IMR-90 (cell line): ENCODE results near the gene ACBD3. TPM values are rescaled to one million over a fixed set of nuclear protein-coding genes. Genes with fewer than 3 reads are reported as not detected.

Experiments
- ATAC-seq: fragments of 200-7000 bp; cut with Tn5 transposase; 2 replicates; pipeline ENCODE4 v1.9.1; 2020; ENCODE audit warnings: low read depth, mild to moderate bottlenecking, moderate library complexity
- BruUV-seq: library from RNA; stranded (reverse); fragments of 400-500 nt; replicated peaks from 2 replicates; lab custom pipeline; 2021; lab: Mats Ljungman, UMichigan
- CTCF ChIA-PET: fragments of 300-600 bp; formaldehyde crosslinking; extraction: SDS; loops from one replicate; lab custom pipeline; 2021; ENCODE audit warnings: antibody characterized with exemption; lab: Yijun Ruan, JAX
- POLR2A ChIA-PET: fragments of 300-600 bp; sonication (Branson Sonifier 250); formaldehyde crosslinking; loops from one replicate; lab custom pipeline; 2022; ENCODE audit warnings: antibody characterized with exemption; ENCODE audit not compliant: unreplicated experiment; lab: Charles Lee
- DNase-seq: peaks from one replicate; pipeline ENCODE4 v3.0.0; 2013
- H2AFZ ChIP-seq: replicated peaks from 2 replicates; pipeline ENCODE3; 2013; ENCODE audit warnings: low read length, mild to moderate bottlenecking; ENCODE audit not compliant: poor library complexity
- H2AK5ac ChIP-seq: 2 replicates; pipeline ENCODE4 v1.6.1; 2013; ENCODE audit warnings: low read depth, low read length, inconsistent platforms
- H2AK9ac ChIP-seq: replicated peaks from 2 replicates; pipeline ENCODE3; 2013; ENCODE audit warnings: mild to moderate bottlenecking, low read depth, low read length, moderate library complexity; ENCODE audit not compliant: poor library complexity
- H2BK120ac ChIP-seq: 2 replicates; pipeline ENCODE4 v1.6.1; 2013; ENCODE audit warnings: low read depth, low read length, inconsistent platforms
- H2BK15ac ChIP-seq: 3 replicates; pipeline ENCODE4 v1.6.1; 2013; ENCODE audit warnings: low read depth, low read length, inconsistent platforms
- H2BK20ac ChIP-seq: 2 replicates; pipeline ENCODE4 v1.6.1; 2013; ENCODE audit warnings: low read depth, mild to moderate bottlenecking, inconsistent platforms, low read length, moderate library complexity
- H2BK5ac ChIP-seq: 2 replicates; pipeline ENCODE4 v1.6.1; 2013; ENCODE audit warnings: mild to moderate bottlenecking, low read depth, low read length, inconsistent platforms; ENCODE audit not compliant: poor library complexity, severe bottlenecking
- H3K14ac ChIP-seq: replicated peaks from 2 replicates; pipeline ENCODE4 v1.6.1; 2013; ENCODE audit warnings: low read depth, low read length, inconsistent platforms
- H3K18ac ChIP-seq: 2 replicates; pipeline ENCODE4 v1.6.1; 2013; ENCODE audit warnings: low read depth, low read length, control low read depth
- H3K23ac ChIP-seq: 2 replicates; pipeline ENCODE4 v1.6.1; 2013; ENCODE audit warnings: low read depth, low read length, inconsistent platforms
- H3K27ac ChIP-seq: 2 replicates; pipeline ENCODE4 v1.5.1; 2013; ENCODE audit warnings: mild to moderate bottlenecking, control low read depth, low read length; ENCODE audit not compliant: insufficient read depth
- H3K27me3 ChIP-seq: 2 replicates; pipeline ENCODE4 v1.6.1; 2013; ENCODE audit warnings: low read length; ENCODE audit not compliant: control insufficient read depth, insufficient read depth
- H3K36me3 ChIP-seq: 2 replicates; pipeline ENCODE4 v1.6.1; 2013; ENCODE audit warnings: low read length, mixed read lengths; ENCODE audit not compliant: control insufficient read depth, insufficient read depth
- H3K4ac ChIP-seq: 2 replicates; pipeline ENCODE4 v1.6.1; 2013; ENCODE audit warnings: low read depth, low read length, inconsistent platforms
- H3K4me1 ChIP-seq: 2 replicates; pipeline ENCODE4 v1.6.1; 2013; ENCODE audit warnings: low read length, mixed read lengths; ENCODE audit not compliant: control insufficient read depth, insufficient read depth
- H3K4me2 ChIP-seq: 2 replicates; pipeline ENCODE4 v1.6.1; 2013; ENCODE audit warnings: low read depth, mild to moderate bottlenecking, control low read depth, low read length, moderate library complexity
- H3K4me3 ChIP-seq: 2 replicates; pipeline ENCODE4 v1.5.1; 2013; ENCODE audit warnings: low read depth, mild to moderate bottlenecking, control low read depth, low read length, moderate library complexity; ENCODE audit not compliant: insufficient read depth
- H3K56ac ChIP-seq: 2 replicates; pipeline ENCODE4 v1.6.1; 2013; ENCODE audit warnings: low read length, inconsistent platforms; ENCODE audit not compliant: insufficient read depth; ENCODE audit errors: extremely low read depth
- H3K79me1 ChIP-seq, 2 experiments: 2 replicates each; pipeline ENCODE4 v1.6.1; 2013; ENCODE audit warnings: low read length in 2 of 2, inconsistent platforms in 1 of 2, low read depth in 1 of 2
- H3K9ac ChIP-seq: 2 replicates; pipeline ENCODE4 v1.6.1; 2013; ENCODE audit warnings: low read depth, low read length, control low read depth
- H3K9me1 ChIP-seq: 2 replicates; pipeline ENCODE4 v1.6.1; 2013; ENCODE audit warnings: low read length, inconsistent platforms; ENCODE audit not compliant: insufficient read depth
- H3K9me3 ChIP-seq: 2 replicates; pipeline ENCODE4 v1.6.1; 2013; ENCODE audit warnings: low read length; ENCODE audit not compliant: control insufficient read depth, insufficient read depth
- H4K20me1 ChIP-seq: 2 replicates; pipeline ENCODE4 v1.6.1; 2013; ENCODE audit warnings: low read length, inconsistent platforms; ENCODE audit not compliant: insufficient read depth
- H4K5ac ChIP-seq: 2 replicates; pipeline ENCODE4 v1.6.1; 2013; ENCODE audit warnings: mild to moderate bottlenecking, low read depth, low read length, control low read depth
- H4K8ac ChIP-seq, 2 experiments: 2 replicates each; pipeline ENCODE4 v1.6.1; 2013; ENCODE audit warnings: low read depth in 2 of 2, low read length in 2 of 2, control low read depth in 1 of 2, inconsistent platforms in 1 of 2
- H4K91ac ChIP-seq: 2 replicates; pipeline ENCODE4 v1.6.1; 2013; ENCODE audit warnings: low read depth, low read length, inconsistent platforms; ENCODE audit not compliant: insufficient read depth
- BHLHE40 ChIP-seq: fragments of 150-350 bp; IDR thresholded peaks from 2 replicates; pipeline ENCODE4 v1.6.1; 2016; ENCODE audit warnings: mild to moderate bottlenecking, low read depth, low read length
- CEBPB ChIP-seq: IDR thresholded peaks from 2 replicates; pipeline ENCODE4 v1.6.1; 2012; ENCODE audit warnings: low read depth, low read length, improper control_type of control experiment
- CHD1 ChIP-seq: IDR thresholded peaks from 2 replicates; pipeline ENCODE4 v1.6.1; 2012; ENCODE audit warnings: low read depth, low read length, improper control_type of control experiment
- ELK1 ChIP-seq: fragments of 150-350 bp; IDR thresholded peaks from 2 replicates; pipeline ENCODE4 v1.6.1; 2016; ENCODE audit warnings: low read depth, mild to moderate bottlenecking, low read length, moderate library complexity, borderline replicate concordance
- FOS ChIP-seq: fragments of 150-350 bp; IDR thresholded peaks from 2 replicates; pipeline ENCODE4 v1.6.1; 2016; ENCODE audit warnings: low read depth, low read length
- MAFK ChIP-seq: IDR thresholded peaks from 2 replicates; pipeline ENCODE4 v1.6.1; 2012; ENCODE audit warnings: low read depth, low read length, improper control_type of control experiment
- MAZ ChIP-seq: IDR thresholded peaks from 2 replicates; pipeline ENCODE4 v1.6.1; 2012; ENCODE audit warnings: low read depth, mild to moderate bottlenecking, low read length, improper control_type of control experiment, moderate library complexity, borderline replicate concordance
- MXI1 ChIP-seq: IDR thresholded peaks from 2 replicates; pipeline ENCODE4 v1.6.1; 2012; ENCODE audit warnings: low read depth, mild to moderate bottlenecking, low read length, moderate library complexity, borderline replicate concordance
- NFE2L2 ChIP-seq: fragments of 150-350 bp; IDR thresholded peaks from 2 replicates; pipeline ENCODE4 v1.6.1; 2016; ENCODE audit warnings: low read depth, mild to moderate bottlenecking, low read length
- POLR2A ChIP-seq: IDR thresholded peaks from 2 replicates; pipeline ENCODE4 v1.6.1; 2012; ENCODE audit warnings: mild to moderate bottlenecking, low read depth, low read length
- RAD21 ChIP-seq: IDR thresholded peaks from 2 replicates; pipeline ENCODE4 v1.6.1; 2012; ENCODE audit warnings: low read length, improper control_type of control experiment
- RCOR1 ChIP-seq: IDR thresholded peaks from 2 replicates; pipeline ENCODE4 v1.6.1; 2012; ENCODE audit warnings: mild to moderate bottlenecking, low read length, improper control_type of control experiment; ENCODE audit not compliant: insufficient replicate concordance
- RFX5 ChIP-seq: IDR thresholded peaks from 2 replicates; pipeline ENCODE4 v1.8.0; 2012; ENCODE audit warnings: low read depth, mild to moderate bottlenecking, low read length, moderate library complexity
- SMC3 ChIP-seq: fragments of 150-350 bp; IDR thresholded peaks from 2 replicates; pipeline ENCODE4 v1.6.1; 2016; ENCODE audit warnings: low read depth, mild to moderate bottlenecking, antibody characterized with exemption, low read length, moderate library complexity
- USF2 ChIP-seq: fragments of 150-350 bp; IDR thresholded peaks from 2 replicates; pipeline ENCODE4 v1.6.1; 2017; ENCODE audit warnings: mild to moderate bottlenecking, antibody characterized with exemption, low read length, low read depth
- WGBS, 2 experiments: methylation state at CpG; one replicate each; pipeline versions ENCODE4 v1.1.5 to v1.1.7; 2013; ENCODE audit warnings: missing lambda C conversion rate in 2 of 2; ENCODE audit not compliant: insufficient read length in 1 of 2; ENCODE audit errors: extremely low coverage in 2 of 2; 5-methylcytosine and 5-hydroxymethylcytosine counted together
- dilution Hi-C: fragments of 300-500 bp; cut with HindIII; formaldehyde crosslinking; loops from one replicate; pipeline ENCODE4 v1.14.3; 2018; ENCODE audit warnings: low sequenced_read_pairs; ENCODE audit not compliant: unreplicated experiment
- in situ Hi-C: fragments of 300-500 bp; cut with MboI; formaldehyde crosslinking; loops from 3 replicates; pipeline ENCODE4 v1.14.3; 2019; ENCODE audit warnings: low sequenced_read_pairs, inconsistent platforms, mixed read lengths
- intact Hi-C: fragments of 100-400 bp; cut with micrococcal nuclease; formaldehyde crosslinking; loops from 2 replicates; pipeline ENCODE4 v1.10.0; 2022
- polyA plus RNA-seq, 3 experiments: library from polyadenylated mRNA; depleted of rRNA; stranded (reverse); fragments of >200 nt; gene quantifications; 2 replicates each; pipeline ENCODE4 v1.2.3, GENCODE V29; 2012; ENCODE audit warnings: low replicate concordance in 1 of 3
- total RNA-seq: library from RNA; depleted of rRNA; stranded (reverse); fragments of >200 nt; gene quantifications from 2 replicates; pipeline ENCODE4 v1.2.3, GENCODE V29; 2012
- TF ChIP-seq, protein P1 (sequence below): conservative IDR thresholded peaks from 2 replicates; pipeline ENCODE4 v1.5.1; 2012; ENCODE audit warnings: mild to moderate bottlenecking, low read depth, low read length, improper control_type of control experiment

ACBD3 gene
- total and polyA plus RNA-seq, 2 of the 4 experiments (the other 2 are of a cell fraction), result 30.3 to 59.7 TPM

- intact Hi-C loops, result no loop called here
- no peak overlapping the region for H3K23ac ChIP-seq
- H3K9me3 ChIP-seq, result no peaks in the 10 kb centered on the region
- no peak overlapping the region for H4K5ac ChIP-seq
- no peak overlapping the region for H3K4me2 ChIP-seq
- H2BK15ac ChIP-seq, result no peak overlapping the region
- ATAC-seq (no peak), DNase-seq (no peak)
- H3K4me1 ChIP-seq, result no peaks in the 10 kb centered on the region
- no peak overlapping the region for H4K8ac ChIP-seq
- H3K36me3 ChIP-seq, result peaks cover 34% of the 10 kb centered on the region
- peaks cover 18 to 49% of the 10 kb centered on the region in 2 experiments for H3K79me1 ChIP-seq
- H3K4ac ChIP-seq, result no peak overlapping the region
- no peak overlapping the region for H2AFZ ChIP-seq
- no peak overlapping the region for H3K56ac ChIP-seq
- peaks cover 46% of the 10 kb centered on the region for H4K20me1 ChIP-seq
- no peak overlapping the region for H2BK20ac ChIP-seq
- no peak overlapping the region for H2BK120ac ChIP-seq
- no peak overlapping the region for H3K18ac ChIP-seq
- TF ChIP-seq CHD1, result no peak
- no peak for TF ChIP-seq RAD21
- TF ChIP-seq USF2, result no peak
- TF ChIP-seq MAFK, result no peak
- TF ChIP-seq FOS, result no peak
- TF ChIP-seq, protein P1, sequence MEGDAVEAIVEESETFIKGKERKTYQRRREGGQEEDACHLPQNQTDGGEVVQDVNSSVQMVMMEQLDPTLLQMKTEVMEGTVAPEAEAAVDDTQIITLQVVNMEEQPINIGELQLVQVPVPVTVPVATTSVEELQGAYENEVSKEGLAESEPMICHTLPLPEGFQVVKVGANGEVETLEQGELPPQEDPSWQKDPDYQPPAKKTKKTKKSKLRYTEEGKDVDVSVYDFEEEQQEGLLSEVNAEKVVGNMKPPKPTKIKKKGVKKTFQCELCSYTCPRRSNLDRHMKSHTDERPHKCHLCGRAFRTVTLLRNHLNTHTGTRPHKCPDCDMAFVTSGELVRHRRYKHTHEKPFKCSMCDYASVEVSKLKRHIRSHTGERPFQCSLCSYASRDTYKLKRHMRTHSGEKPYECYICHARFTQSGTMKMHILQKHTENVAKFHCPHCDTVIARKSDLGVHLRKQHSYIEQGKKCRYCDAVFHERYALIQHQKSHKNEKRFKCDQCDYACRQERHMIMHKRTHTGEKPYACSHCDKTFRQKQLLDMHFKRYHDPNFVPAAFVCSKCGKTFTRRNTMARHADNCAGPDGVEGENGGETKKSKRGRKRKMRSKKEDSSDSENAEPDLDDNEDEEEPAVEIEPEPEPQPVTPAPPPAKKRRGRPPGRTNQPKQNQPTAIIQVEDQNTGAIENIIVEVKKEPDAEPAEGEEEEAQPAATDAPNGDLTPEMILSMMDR, result no peak
- TF ChIP-seq NFE2L2, result no peak
- TF ChIP-seq ELK1, result no peak
- no peak for TF ChIP-seq MXI1
- TF ChIP-seq RFX5, result no peak
- no peak for TF ChIP-seq SMC3
- TF ChIP-seq CEBPB, result no peak
- TF ChIP-seq POLR2A, result no peak
- TF ChIP-seq RCOR1, result no peak
- no peak for TF ChIP-seq MAZ
- TF ChIP-seq BHLHE40, result no peak
- ChIA-PET CTCF (no interaction called here), POLR2A (no interaction called here)
- no peak overlapping the region for H2BK5ac ChIP-seq
- H3K9ac ChIP-seq, result no peak overlapping the region
- peaks cover 2% of the 10 kb centered on the region; the same call in 1 of the 2 replicates for H3K9me1 ChIP-seq
- in situ Hi-C loops, result no loop called here
- BruUV-seq, result no TSS peak
- dilution Hi-C loops, result no loop called here
- no peak overlapping the region for H2AK9ac ChIP-seq
- WGBS, 2 experiments, result 71% methylated on average over 1 of the region's 1 CpG; no CpG with 5 or more reads in 1 of the 2 experiments
- no peak overlapping the region for H3K14ac ChIP-seq
- no peak overlapping the region for H4K91ac ChIP-seq
- H3K4me3 ChIP-seq, result no peak overlapping the region
- no peak overlapping the region for H2AK5ac ChIP-seq
- no peaks in the 10 kb centered on the region for H3K27me3 ChIP-seq
- H3K27ac ChIP-seq, result no peak overlapping the region
These were observed 22.4 kb downstream of the ACBD3 start for GRCh38 chr1:226164154-226164553.
